ENCODE results near the gene MAFG.
A peak's percentile ranks its signal among the peaks of the same experiment; 100 is the strongest.

The MAFG gene

DNA sequence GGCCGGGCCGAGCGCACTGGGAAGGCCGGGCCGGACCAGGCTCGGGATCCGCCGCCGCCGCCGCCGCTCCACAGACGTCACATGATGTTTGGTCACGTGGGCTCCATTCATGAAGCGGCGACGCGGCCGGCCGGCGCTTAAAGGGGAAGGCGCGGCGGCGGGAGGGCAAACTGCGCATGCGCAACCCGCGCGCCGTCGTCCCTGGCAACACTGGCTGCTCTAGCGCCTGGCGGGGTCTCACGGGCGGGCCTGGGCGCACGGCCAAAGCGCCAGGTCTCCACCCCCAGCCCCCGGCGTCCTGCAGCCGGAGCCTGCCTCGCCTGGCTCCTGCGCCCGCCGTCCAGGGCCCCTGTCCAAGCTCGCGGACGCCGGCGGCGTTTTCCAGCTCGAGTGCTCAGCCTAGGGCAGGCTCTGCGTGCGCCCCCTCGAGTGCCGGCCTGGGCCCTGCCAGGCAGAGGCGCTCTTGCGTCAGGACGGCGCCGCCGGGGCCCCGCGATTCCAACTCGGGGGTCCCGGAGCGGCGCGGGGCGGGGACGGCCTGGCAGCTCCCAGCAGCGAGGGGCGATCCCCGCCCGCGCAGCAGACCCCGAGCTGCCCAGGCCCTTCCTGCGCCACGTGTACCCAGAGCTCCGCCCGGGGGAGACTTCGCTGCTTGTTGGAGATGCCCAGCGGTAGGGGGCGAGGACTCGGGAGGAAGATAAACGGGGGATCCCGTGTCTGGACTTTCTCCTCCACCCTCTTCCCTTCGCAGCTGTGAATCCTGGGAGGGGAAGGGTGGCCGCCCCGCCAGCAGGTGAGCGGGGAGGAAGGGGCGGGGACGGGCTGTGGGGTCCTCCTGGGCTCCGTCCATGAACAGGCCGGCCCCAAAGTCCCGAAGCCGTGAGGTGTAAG lies at the start of gene MAFG:
TSS of gene MAFG (minus strand) at position 83 of the 891 bp plus-strand sequence. CDS start 4,550 bp downstream, outside the sequence.
- peak; percentile 89 for DNase-seq

DNA sequence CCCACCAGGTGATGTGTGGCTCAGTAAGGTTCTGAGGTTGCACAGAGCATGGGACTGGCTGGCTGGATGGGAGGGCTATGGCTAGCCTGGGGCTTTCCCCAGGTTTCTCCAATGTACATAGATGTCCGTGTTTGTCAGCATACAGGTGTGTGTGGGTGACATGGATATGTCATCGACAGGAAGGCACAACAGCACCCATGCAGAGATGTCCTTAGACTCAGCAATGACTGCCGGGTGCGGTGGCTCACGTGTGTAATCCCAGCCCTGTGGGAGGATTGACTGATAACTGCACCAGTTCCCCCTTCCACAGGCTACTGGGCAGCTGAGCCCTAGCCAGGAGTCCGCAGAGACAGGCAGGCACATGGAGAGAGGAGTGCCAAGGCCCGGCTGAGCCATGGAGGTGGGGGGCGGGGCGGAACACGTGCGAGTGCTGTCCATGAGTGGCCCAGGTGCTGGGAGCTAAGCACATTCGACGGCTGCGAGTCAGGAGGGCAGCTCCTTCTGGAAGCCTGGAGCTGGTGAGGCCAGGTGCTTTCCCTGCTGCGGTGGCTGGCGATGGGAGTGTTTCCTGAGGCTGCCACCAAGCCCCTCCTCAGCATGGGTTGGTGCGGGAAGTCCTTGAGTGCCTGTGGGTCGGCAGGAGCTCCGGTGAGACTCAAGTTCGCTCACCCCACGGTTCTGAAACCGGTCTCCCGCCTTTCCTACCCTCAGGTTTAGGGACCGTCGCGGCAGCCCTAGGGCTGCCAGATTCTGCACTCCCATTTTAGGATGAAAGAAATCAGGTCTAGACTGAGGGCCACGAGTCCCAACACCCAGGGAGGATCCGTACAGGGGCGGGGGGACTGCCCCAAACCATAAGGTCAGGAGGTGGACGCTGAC lies 49.0 kb upstream of the MAFG start:
- DNase-seq, result peak; percentile 37

DNA sequence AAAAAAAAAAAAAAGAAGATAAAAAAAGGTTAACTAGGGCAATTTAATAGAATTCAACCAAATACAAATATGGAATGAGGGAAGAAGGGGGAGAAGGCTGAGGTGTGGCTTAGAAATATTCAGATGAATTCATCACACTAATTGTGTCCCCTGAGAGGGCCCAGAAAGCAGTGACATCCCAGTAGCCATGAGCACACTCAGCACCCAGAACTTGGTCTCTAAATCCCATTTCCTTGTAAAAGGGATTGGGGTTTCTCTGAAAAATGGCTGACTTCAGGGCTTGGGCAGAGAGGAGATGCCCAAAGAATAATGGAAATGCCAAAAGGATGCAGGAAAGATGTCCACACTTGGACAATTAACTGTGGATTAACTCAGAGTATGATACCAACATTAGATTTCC lies 45.9 kb upstream of the MAFG start:
- DNase-seq, result no peak

DNA sequence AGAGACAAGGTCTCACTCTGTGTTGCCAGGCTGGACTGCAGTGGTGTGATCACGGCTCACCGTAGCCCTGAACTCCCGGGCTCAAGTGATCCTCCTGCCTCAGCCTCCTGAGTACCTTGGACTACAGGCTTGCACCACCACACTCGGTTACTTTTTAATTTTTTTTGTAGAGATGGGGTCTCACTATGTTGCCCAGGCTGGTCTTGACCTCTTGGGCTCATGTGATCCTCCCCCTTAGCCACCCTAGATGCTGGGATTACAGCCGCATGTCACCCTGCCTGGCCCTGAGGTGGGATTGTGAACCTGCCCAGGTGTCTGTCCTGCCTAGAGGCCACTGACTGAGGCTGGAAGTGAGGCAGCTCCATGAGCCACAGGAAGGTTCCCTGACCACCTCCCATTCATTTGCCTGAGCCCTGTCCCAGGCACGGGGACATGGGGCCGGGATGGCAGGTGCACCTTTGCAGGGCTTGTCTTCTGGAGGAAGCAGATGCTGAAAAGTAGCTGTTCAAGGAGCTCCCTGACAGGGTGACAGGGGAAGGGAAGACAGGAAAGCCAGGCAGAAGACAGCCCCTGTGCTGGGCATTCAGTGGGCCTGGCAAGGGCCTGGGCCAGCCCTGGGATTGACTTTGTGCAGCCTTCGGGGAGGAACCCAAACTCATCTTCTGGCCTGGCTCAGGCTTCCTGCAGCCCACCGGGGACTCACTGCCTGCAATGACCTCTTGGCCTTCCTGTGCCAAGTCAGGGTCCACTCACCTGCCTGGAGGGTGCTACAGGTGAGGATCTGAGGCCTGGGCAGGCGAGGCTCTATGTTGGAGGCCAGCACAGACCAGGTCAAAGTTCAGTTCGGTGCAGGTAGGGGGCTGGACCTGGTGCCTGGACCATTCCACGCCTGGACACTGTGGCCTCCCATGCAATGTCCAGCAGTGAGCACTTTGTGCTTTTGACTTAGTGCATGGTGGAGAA lies 41.6 kb upstream of the MAFG start:
- DNase-seq, result no peak

DNA sequence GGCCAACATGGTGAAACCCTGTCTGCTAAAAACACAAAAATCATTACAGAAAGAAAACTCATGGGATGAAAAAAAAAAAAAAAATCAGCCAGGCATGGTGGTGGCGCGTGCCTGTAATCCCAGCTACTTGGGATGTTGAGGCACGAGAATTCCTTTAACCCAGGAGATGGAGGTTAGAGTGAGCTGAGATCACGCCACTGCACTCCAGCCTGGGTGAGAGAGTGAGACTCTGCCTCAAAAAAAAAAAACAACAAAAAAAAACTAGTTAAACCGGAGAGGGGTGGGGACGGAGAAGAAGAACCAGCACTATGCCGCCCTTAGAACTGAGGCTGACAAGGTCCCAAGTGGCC lies 40.8 kb upstream of the MAFG start:
- DNase-seq, result no peak

DNA sequence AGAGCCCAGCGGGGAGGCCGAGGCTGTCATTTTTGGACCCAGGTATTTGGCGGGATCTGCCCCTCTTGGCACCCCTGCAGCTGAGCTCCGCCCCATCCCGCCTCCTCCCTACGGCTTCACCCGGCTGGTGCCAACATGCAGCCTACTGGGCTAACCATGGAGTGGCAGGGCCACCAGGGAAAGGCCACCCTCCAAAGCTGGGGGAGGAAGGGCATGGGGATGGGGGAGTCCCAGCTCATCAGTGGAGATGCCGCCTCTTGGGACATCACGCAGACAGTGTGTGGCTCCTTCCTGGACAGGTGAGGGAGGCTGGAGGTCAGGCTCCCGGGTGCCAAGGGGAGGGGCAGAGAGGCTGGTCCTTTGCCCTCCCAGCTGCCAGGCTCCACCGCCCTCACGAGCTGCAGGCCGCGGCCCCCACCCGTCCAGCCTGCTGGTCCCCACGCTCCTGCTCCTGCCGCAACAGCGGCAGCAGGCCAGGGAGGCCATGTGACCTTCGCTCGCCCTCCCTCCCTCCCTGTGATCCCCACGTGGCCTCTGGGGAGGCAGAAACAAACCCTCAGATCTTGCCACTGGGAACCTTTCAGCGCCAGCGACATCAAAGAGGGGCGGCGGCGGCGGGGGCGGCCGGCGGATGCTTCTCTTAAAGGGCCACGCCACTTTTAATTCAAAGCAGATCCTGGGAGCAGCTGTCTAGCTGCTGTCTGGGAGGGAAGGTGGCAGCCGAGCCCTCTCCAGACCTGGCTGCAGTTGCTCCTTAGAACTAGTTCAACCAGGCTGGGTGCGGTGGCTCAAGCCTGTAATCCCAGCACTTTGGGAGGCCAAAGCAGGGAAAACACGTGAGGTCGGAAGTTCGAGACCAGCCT lies 40.2 kb upstream of the MAFG start:
- peak; percentile 89 for DNase-seq

DNA sequence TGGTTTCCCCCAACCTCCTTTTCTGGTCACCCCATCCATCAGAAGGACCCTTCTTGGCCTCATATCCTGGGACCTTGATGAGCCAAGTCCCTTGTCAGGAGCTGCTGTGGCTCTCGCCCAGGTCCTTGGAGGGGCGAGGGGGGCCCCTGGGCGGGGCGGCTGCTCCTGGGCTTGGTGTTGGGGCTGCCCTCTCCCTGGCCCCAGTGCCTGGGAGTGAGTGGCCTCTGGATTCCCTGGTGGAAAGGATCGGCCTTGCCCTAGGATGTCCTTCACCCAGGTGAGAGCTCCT lies 39.7 kb upstream of the MAFG start:
- DNase-seq, result no peak

DNA sequence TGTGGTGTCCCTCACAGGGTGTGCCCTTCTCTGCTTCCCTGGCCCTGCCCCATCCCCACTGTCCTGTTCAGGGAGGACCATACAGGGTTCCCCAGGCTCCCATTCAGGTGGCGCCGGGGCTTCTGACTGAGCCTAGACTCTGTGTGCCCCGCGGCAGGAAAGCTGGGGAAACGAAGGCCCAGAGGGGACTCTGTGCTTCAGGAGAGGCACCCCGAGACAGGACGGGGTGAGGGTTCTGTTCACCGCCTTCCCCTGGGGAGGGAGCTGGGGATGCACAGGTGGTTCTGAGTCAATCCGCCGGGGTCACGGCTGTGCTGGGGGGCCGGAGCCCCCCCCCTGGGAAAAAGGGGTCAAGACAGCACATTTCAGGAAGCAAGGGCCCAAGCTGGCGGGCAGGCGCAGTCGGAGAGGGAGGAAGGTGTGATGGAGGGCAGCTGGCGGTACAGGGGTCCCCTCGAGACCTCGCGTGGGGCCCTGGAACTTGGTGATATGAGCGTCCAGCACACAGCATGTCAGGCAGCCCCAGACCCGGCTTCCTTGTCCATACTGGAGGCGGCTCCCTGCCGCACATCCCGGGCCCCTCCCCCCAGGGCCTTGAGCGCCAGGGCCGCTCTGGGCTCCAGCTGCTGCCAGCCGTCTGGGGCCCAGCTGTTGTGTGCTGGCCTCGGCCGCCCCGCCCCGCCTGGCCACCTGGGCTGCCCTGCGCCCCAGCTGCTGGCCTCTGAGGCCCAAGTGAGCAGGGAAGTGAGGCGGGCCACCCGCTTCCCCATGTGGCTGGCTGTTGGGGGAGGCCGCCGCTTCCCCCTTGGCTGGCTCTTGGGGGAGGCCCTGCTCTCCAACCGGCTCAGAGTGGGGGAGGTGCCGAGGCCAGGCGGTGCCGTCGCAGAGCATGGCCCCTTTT lies 39.1 kb upstream of the MAFG start:
- DNase-seq, result no peak

DNA sequence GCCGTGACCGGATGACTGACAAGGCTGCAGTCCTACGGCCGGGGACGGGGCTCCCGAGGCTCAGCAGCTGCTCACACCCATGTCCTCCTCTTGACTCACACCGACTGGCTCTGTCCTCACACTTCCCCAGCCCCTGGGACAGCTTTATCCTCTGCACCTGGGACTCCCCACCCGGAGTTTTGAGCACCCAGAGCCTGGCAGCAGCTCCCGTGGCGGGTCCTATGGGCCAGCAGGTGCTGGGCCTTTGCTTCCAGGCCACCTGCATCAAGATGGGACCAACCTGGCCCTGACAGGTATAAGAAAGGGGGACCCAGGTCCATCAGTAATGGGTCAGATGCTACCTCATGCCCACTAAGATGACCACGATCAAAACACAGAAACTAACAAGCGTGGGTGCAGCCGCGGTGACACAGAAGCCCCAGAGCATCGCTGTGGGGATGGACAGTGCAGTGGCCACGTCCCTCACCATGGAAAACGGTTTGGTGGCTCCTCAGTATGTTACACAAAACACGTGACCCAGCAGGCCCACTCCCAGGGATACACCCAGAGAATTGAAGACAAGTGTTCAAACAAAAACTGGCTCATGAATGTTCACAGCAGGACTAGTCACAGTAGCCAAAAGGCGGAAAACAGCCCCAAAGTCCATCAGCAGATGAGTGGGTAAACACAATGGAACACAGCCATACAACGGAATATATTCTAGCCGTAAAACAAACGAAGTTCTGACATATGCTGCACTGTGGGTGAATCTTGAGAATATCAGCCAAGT lies 36.7 kb upstream of the MAFG start:
- DNase-seq, result no peak

DNA sequence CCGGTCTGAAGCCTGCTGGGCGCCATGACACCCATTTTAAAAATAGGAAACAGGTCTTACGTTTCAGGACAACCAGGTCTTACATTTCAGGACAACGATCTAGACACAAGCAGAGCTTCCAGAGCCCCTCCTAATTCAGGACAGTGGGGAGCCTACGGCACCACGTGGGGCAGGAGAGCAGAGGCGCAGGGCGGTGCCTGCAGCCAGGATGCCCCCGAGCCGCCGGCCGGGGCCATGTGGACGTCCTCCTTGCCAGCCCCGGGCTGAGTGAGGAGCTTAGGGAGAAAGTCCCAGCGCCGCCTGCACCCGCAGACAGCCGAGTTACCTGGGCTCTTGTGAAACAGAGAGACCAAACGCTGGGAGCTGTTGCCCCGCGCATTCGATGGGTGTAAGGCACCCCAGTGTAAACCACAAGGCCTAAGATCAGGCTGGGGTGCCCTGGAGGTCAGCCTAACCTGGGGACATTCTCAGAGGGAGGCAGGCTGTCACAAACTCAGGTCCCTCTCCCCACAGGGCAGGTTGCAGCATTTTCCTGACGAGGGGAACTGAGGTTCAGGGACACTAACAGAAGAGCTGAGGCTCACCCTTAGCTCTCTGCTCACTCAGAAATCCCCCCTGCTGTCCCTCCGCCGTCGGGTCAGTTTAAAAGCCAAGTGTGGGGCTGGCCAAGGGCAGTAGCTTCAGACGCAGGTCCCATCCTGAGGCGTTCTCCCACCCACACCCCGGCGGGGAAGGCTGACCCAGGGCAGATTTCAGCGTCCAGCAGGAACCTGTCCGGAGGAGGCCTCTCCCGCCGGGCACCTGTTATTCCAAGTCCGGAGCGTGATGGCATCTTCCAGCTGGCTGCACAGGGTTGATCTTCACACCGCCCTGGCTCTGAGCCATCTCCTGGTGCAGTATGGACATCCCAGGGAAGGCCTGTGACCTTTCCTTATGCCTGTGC lies 35.2 kb upstream of the MAFG start:
- DNase-seq, result no peak

DNA sequence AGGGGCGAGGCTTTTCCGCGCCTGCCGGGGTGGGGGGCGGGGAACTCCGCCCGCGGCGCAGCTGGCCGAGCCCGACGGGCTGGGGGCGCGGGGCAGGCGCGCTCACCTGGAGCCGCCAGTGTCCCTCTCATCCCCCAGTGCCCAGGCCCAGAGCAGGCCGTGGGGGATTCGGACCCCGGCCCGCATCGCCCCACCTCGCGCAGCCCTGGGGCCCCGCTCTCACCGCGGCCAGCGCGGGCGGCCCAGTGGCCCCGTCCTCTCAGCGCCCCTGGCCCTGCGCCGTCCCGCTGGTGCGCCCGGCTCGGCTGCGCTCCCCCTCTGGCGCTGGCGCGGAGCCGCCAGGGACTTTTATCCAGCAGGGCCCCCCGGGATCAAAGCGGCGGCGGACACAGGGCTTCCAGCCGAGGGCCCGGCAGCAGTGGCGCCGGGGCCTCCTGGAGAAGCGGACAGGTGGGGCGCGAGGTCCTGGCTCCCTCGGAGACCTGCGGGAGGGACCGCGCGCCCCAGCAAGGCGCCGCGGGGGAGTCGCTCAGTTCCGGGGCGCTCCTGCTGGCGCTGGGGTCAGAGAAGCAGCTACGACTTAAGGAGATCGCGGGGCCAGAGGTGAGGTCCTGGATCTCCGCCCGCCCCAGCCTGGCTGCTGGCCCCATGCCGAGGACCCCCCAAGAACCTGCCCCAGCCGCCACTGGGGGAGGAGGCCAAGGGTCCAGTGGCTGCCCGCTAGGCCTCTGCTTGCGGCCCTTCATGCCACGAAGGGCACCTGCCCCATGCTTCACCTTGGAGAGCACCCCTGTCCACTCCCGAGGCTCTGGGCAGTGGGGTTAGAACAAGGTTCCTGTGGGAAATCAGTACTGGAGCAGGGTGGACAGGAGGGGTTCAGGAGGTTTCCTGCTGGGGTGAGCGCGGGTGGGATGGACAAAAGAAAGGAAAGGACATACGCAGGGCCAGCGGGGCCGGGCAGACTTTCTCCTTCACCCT lies 34.3 kb upstream of the MAFG start:
- no peak for DNase-seq

DNA sequence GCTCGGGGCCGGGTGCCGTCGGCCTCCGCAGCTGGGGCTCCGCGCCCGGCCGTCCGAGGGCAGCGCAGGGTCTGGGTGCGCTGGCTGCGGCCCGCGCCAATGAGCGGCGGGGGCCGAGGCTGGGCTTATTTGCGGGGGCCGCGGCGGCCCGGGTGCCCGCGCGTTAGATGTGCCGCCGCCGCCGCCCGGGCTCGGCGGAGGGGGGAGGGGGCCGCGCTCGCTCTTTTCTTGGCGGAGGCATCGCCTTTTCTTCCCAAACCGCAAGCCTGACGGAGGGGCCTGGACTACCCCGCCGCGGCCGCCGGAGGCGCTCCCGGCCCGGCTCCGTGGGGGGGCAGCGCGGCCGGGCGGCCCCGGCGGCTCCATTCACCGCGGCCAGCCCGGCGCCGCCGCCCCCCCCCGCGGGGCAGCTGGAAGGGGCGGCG lies 33.6 kb upstream of the MAFG start, which contains the start of gene NOTUM:
TSS of gene NOTUM (minus strand) at position 101 of the 425 bp plus-strand sequence. CDS start 278 bp downstream, outside the sequence.
- DNase-seq, result no peak

DNA sequence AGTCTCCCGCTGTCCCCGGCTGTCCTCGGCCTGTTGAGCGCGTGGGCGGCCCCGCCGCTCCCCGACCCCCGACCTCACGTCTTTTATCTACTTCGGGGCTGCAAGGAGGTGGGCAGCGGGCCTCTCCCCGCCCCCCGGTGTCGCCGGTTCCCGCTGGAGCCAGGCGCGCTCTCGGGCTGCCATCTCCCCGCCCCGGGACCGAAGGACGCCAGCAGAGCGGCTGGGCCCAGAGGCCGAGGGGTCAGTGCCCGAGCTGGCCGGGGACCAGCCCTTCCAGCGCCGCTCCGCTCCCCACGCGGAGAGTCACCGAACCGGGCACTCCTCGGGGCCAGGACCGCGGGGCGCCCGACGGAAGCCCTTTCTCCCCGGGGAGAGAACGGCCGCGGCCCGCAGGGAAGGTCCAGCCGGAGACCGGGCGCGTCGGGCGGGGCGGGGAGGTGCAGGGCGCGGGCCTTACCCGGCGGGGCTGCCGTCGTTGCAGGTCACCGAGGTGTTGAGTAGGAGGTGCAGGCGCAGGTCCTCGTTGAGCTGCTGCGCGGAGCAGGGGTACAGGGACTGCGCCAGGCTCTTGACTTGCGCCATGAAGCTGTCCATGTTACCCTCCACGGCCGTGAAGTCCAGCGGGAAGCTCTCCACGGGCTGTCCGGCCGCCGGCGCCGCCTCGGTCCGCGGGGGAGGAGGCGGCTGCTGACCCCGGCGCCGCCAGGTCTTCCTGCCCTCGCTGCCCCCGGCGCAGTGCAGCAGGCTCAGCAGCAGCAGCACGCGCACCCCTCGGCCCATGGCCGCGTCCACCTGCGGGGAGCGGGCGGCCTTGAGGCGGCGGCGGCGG lies 32.8 kb upstream of the MAFG start:
- DNase-seq, result no peak

DNA sequence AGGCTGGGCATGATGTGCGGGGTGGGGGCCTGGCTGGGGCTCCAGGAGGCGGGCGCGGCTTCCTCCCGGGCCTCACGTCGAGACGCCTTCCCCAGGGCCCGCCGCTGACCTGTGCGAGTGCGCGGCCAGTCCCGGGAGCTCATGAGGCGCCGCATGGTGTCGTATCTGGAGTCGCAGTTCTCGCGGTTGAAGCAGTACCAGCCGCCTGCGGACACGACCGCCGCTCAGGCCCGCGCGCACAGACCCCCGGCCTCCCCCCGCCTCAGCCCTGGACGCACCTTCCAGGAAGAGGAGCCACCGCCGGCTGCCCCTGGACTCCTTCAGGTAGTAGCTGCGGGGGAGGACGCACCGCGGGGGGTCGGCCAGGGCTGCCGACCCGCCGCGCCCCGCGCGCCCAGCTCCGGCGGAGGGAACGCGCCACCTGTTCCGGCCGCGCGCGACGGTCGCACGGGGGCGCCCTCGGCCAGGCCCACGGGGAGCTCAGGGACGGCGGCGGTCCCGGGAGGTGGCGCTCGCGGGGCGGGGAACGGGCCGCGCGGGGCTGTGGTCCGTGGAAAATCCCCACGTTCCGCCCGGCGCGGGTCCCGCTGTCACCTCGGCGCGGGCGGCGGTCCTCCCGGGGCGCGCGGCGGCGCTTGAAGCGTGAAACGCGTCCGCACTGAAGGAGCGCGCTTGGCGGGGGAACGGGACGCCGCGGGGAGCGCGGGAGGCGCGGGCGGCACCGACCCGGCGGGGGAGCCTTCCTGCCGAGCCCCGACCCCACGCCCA lies 32.0 kb upstream of the MAFG start:
- peak; percentile 80 for DNase-seq

DNA sequence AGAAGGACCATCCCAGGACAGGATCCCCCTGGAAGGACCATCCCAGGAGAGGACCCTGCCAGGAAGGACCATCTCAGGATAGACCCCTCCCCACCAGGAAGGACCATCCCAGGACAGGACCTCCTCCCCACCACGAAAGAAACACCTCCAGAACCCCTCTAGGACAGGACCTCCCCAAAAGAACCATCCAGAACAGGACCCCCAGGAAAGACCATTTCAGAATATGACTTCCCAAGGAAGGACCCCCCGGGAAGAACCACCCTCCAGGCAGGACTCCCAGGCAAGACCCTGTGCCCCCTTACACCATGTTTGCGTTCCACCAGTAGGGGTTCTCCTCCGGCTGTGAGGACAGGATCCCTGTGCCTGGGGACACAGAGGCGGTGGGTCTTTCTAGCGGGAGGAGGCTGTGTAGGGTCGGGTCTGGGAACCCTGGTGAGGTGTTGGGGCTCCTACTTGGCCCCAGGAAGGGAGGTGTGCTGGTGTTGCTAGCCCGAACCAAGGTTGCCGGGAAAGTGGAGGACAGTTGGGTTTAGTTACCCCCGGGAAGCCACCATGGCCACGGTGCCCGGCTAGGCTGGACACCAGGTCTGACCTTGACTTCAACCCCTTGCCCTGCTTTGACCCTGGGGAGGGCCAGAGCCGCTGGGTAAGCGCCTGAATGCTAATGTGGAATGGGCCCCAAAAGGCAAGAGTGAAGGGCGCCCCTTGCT lies 31.3 kb upstream of the MAFG start:
- no peak for DNase-seq
